GM18858 (cell line): ENCODE measurements around the gene IPO7.

Source experiments
- ATAC-seq: cut with Tn5 transposase; IDR thresholded peaks from one replicate; pipeline ENCODE4 v1.9.1; 2021; ENCODE audit not compliant: unreplicated experiment

Gene IPO7

GRCh38 chr11:9489080-9489765 lies 104.8 kb downstream of the IPO7 start:
- no peak for ATAC-seq

GRCh38 chr11:9490376-9490775 lies 105.9 kb downstream of the IPO7 start:
- ATAC-seq: no peak

GRCh38 chr11:9493492-9493891 lies 109.0 kb downstream of the IPO7 start:
- no peak for ATAC-seq

- ATAC-seq: no peak
Measured at GRCh38 chr11:9494316-9494715, 109.9 kb downstream of the IPO7 start.

GRCh38 chr11:9495803-9496514 lies 111.5 kb downstream of the IPO7 start:
- ATAC-seq: no peak
